Activated CD4-positive, alpha-beta T cell treated with anti-CD3 and anti-CD28 coated beads for 24 hours (primary cell): Measurements from ENCODE around the gene KCNN4.
"Not testable (repeated sequence)": the region's sequence is repeated elsewhere in the genome, so short reads cannot be mapped to it uniquely, and the experiment has no call there.

Experiments used
- DNase-seq, 2 donors: peaks; one replicate each; pipeline ENCODE4 v3.0.0-alpha.2; 2020; ENCODE audit warnings: low read depth in 2 of 2

KCNN4 gene

GRCh38 chr19:43774103-43774939 is 6.5 kb downstream of the KCNN4 start:
- no peak for DNase-seq

DNA sequence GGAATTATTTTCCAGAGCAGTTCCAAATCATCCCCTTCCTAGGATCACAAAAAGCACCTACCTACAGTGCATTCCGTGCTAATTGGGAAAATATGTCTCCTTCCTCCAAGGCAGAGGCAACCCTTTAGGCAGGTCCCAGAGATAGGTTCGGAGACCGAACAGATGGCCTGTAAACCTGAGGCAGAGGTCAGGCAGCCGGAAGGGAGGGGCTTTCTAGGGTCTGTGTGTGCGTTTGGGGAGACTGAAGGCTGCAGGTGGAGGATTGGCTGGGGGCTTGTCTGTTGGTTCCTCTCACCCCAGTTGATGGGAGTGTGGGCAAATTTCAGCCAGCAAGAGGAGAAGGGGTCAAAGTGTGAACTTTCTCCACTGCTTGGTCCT is 7.1 kb downstream of the KCNN4 start:
- no peak for DNase-seq

GRCh38 chr19:43769256-43769655 is 11.5 kb downstream of the KCNN4 start:
- no peak for DNase-seq

DNA sequence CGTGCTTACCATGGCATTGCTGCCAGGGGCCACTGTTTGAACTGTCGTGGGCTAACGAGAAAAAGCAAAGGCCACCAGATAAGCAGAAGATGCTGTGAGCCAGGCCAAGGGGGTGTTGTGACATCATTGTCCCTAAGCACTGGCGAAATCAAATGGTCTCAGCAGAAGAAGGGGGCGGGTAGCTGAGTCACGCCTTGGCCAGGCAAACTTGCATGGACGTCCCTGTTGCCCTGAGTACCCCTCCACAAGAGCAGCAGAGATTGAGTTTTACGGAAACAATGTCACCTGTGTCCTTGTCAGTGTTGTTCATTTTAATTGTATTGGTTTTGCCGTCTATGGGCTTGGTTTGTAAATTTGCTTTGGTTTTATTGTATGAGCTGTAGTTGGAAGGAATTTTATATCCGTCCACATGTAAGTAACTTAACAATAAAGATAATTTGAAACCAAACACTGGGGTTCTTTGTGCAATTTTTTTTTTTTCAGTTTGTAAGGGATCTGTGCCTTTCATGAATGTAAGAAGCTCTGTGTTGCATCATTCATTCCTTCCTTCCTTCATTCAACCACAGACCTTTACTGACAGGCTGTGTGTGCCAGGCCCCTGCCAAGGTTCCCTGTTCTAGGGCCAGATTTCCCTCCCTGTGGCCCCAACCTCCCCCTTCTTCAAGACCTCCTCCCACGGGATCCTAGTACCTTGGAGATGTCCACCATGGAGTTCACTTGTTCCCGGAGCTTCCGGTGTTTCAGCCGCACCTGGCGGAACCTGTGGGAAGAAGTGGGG is 12.3 kb downstream of the KCNN4 start:
- DNase-seq: no peak

GRCh38 chr19:43767818-43768217 is 13.0 kb downstream of the KCNN4 start:
- DNase-seq: no peak

- DNase-seq: no peak
Measured at GRCh38 chr19:43767316-43767715, 13.5 kb downstream of the KCNN4 start.

DNA sequence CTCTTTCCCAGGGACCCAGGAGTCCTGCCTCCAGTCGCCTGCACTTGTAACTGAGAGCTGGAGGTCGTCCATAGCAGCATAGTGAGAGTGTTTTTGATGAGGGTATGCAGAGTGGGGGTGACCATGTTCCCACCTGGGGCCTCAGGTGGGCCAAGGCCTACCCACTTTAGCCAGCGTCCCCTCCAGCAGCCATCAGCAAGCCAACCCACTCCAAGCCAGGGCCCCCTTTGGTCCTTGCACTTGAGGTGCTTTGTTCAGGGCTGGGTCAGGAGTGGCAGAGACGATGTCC is 14.1 kb downstream of the KCNN4 start:
- DNase-seq: no peak

- DNase-seq: peak; percentile 66 to 79
Measured at GRCh38 chr19:43765109-43765876, 15.5 kb downstream of the KCNN4 start.

DNA sequence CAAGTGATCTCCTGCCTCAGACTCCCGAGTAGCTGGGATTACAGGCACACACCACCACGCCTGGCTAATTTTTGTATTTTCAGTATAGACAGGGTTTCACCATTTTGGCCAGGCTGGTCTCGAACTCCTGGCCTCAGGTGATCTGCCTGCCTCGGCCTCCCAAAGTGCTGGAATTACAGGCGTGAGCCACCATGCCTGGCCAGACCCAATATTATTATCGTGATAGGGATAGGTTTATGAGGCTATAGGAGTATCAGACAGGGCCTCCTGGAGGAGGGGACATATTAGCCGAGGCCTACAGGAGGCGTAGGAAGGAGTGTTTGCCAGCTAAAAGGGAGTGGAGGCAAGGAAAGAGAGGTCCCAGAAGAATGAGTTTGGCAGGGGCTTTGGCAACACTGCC is 16.1 kb downstream of the KCNN4 start:
- DNase-seq: not testable (repeated sequence)

DNA sequence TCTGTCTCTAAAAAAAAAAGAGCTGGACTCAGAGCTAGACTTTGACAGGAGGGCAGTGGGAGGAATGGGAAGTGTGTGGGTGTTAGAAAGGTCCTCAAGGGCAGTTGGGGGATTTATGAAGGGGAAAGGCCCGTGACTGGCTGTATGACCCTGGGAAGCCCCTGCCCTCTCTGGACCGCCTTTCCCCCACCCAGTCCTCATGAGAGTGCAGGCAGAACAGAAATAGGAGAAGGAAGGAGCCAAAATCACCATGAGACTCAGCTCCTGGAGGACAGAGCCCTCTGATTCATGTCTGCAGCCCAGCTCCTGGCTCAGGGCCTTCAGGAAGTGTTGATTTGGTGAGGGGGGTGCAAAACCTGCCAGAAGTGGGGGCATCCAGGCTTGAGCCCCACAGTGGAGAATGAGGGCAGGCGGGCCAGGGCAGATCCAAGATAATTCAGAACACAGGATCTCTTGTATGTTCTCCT is 17.3 kb downstream of the KCNN4 start:
- DNase-seq: no peak

DNA sequence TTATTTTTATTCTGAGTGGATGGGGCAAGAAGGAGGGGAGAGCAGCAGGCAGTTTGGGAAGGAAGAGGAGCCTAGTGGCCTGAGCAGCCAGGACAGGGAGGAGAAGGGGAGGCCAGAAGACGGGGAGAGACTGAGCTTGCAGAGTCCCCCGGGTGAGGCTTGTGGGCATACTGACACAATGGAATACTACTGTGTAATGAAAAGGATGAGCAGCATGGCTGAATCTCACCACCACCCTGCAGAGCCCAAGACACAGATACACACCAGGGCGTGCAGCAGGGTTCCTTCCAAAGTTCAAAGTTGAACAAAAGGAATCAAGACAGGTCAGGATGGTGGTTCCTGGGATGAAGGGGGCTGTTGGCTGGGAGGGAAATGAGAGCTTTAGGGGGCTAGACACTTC is 18.0 kb downstream of the KCNN4 start:
- DNase-seq: no peak

GRCh38 chr19:43760941-43761340 is 19.8 kb downstream of the KCNN4 start:
- DNase-seq: no peak

DNA sequence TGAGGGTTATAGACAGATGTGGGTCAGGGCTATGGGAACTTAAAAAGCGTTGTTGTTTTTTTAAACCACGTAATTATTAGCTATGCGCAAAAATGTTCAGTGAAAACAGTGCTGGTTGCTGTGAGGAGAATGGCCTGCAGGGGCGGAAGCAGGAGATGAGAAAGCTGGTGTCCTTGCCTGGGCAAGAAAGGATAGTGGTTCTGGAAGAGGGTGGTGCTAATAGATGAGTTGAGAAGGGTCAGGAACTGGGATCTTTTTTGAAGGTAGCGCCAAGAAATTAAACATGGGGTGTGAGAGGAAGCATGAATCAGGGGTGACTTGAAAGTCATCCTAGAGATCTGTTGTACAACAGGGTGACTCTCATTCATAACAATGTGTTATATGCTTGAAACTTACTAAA is 21.3 kb downstream of the KCNN4 start:
- no peak for DNase-seq

- DNase-seq: peak; percentile 62 to 79
Measured at GRCh38 chr19:43755256-43755801, 25.4 kb downstream of the KCNN4 start.

DNA sequence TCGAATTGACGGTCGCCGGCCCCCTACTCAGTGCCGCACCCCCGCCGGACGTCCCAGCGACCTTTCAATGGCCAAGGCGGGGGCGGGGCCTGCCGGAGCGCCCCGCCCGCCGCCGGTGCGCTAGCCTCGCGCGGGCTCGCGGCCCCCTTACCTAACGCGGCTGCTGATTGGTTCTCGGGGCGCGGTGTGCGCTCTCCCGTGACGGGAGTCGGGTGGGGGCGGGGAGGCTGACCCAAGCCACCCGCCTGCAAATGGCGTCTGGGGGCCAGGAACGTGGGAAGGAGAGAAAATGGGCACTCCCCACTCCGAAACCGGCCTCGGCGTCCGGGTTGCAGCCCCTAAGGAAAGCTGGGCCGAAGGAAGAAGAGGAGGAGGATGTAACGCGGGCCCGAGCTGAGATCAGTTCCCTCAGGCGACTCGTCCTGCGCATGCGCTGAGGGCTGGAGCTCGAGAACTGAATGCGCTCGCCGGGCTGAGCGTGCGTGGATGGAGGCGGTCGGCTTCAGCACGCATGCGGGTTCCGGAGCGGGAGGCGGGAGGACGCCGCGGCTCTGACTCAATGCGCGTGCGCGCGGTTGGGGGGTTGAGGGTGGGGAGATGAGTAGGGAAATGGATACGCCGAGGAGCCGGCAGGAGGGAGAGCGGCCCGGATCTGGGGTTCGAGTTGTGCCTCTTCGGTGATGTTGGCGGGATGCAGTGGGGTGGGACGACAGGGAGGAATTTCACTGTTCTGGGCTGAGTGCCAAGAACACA is 26.1 kb downstream of the KCNN4 start, which contains the start of gene SMG9:
Gene SMG9 (minus strand): TSS at position 460 of the 753 bp plus-strand sequence. CDS start 4,221 bp downstream, outside the sequence.
- peak; percentile 97 for DNase-seq

- DNase-seq: no peak
Measured at GRCh38 chr19:43754253-43754502, 26.6 kb downstream of the KCNN4 start.

- DNase-seq: no peak
Measured at GRCh38 chr19:43752287-43752875, 28.4 kb downstream of the KCNN4 start.

DNA sequence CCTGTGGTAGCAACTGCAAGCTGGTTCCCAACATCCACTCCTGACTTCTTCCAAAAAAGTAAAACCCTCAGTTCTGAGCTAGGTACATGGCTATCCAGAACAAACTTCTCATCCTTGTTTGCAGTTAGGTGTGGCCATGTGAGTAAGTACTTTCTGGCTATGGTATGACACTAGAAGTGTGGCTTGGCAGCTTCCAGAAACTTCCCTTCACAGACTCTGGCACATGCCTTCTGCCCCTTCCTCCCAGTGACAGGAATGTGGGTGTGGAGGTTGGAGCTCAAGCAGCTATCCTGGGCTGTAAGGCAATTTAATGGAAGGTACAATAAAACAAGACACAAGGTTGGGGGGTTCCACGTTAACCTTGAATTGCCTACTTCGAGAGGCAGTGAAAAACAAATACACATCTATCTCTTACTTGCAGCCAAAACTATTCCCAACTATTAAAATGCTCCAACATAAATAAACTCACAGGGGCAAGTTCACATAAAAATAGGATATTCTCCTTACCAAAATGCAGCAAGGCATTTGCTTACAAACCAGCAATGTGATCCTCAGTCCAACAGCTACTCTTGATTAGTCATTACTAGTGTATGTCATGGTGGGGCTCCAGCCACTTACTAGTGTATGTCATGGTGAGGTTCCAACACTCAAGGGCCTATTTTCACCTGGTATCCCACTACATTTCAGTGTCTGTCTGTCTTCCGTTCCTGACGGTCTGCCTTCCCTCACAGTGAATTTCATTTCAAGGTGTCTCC is 29.1 kb downstream of the KCNN4 start:
- DNase-seq: no peak

GRCh38 chr19:43749898-43750297 is 30.9 kb downstream of the KCNN4 start:
- no peak for DNase-seq

- DNase-seq: no peak
Measured at GRCh38 chr19:43749152-43749551, 31.6 kb downstream of the KCNN4 start.
